GM23248 (cell line): ENCODE results near the gene TSPY1. TPM values are rescaled to one million over a fixed set of nuclear protein-coding genes. Genes with fewer than 3 reads are reported as not detected.
"Not testable (repeated sequence)": the region's sequence is repeated elsewhere in the genome, so short reads cannot be mapped to it uniquely, and the experiment has no call there.

ENCODE experiments used
- DNase-seq: peaks from one replicate; pipeline ENCODE4 v3.0.0-alpha.2; 2015
- H2AFZ ChIP-seq: fragments of 200-600 bp; sonication (generic); 2 replicates; pipeline ENCODE4 v1.6.1; 2016; ENCODE audit warnings: antibody characterized with exemption
- H3F3A ChIP-seq: fragments of 200-600 bp; sonication (generic); 2 replicates; pipeline ENCODE4 v1.6.1; 2016; ENCODE audit warnings: mild to moderate bottlenecking, antibody characterized with exemption, mixed run types; ENCODE audit not compliant: insufficient read depth
- H3K27ac ChIP-seq: fragments of 200-600 bp; sonication (generic); 2 replicates; pipeline ENCODE4 v1.5.1; 2016; ENCODE audit warnings: mild to moderate bottlenecking
- H3K27me3 ChIP-seq: fragments of 200-600 bp; sonication (generic); replicated peaks from 2 replicates; pipeline ENCODE4 v1.6.1; 2016; ENCODE audit warnings: mild to moderate bottlenecking; ENCODE audit not compliant: insufficient read depth
- H3K36me3 ChIP-seq: fragments of 200-600 bp; sonication (generic); 2 replicates; pipeline ENCODE4 v1.6.1; 2016; ENCODE audit warnings: low read depth, mild to moderate bottlenecking
- H3K4me1 ChIP-seq: fragments of 200-600 bp; sonication (generic); 2 replicates; pipeline ENCODE4 v1.6.1; 2016; ENCODE audit warnings: mild to moderate bottlenecking; ENCODE audit not compliant: insufficient read depth
- H3K4me2 ChIP-seq: fragments of 200-600 bp; sonication (generic); one replicate; pipeline ENCODE4 v1.6.1; 2016; ENCODE audit warnings: mild to moderate bottlenecking; ENCODE audit not compliant: unreplicated experiment
- H3K4me3 ChIP-seq: fragments of 200-600 bp; sonication (generic); 2 replicates; pipeline ENCODE4 v1.5.1; 2016; ENCODE audit warnings: mild to moderate bottlenecking
- H3K79me2 ChIP-seq: fragments of 200-600 bp; sonication (generic); 2 replicates; pipeline ENCODE4 v1.6.1; 2016; ENCODE audit warnings: mild to moderate bottlenecking; ENCODE audit not compliant: insufficient read depth
- H3K9ac ChIP-seq: fragments of 200-600 bp; sonication (generic); 2 replicates; pipeline ENCODE4 v1.6.1; 2016; ENCODE audit warnings: mild to moderate bottlenecking
- H3K9me2 ChIP-seq: fragments of 200-600 bp; sonication (generic); 2 replicates; pipeline ENCODE4 v1.6.1; 2016; ENCODE audit warnings: mixed run types, mild to moderate bottlenecking, moderate library complexity; ENCODE audit not compliant: insufficient read depth
- H3K9me3 ChIP-seq: fragments of 200-600 bp; sonication (generic); one replicate; pipeline ENCODE4 v1.6.1; 2017; ENCODE audit warnings: low read depth
- H4K20me1 ChIP-seq: fragments of 200-600 bp; sonication (generic); 2 replicates; pipeline ENCODE4 v1.6.0; 2016; ENCODE audit not compliant: insufficient read depth
- WGBS, 2 experiments: methylation state at CpG; one replicate each; pipeline ENCODE4 v1.1.6; 2015 to 2017; ENCODE audit warnings: low lambda C conversion rate in 2 of 2, low coverage in 1 of 2; ENCODE audit errors: missing lambda C conversion rate in 2 of 2; 5-methylcytosine and 5-hydroxymethylcytosine counted together
- in situ Hi-C: fragments of 300-500 bp; cut with MboI; formaldehyde crosslinking; loops from 2 replicates; pipeline ENCODE4 v1.15.0; 2020
- polyA plus RNA-seq: library from polyadenylated mRNA; unstranded; fragments of >200 nt; fragmentation: Nextera tagmentation; extraction: Ambion mirVana; gene quantifications from 2 replicates; pipeline ENCODE4 v1.2.1, GENCODE V29; 2016
- total RNA-seq: library from RNA; depleted of rRNA; stranded (reverse); fragments of >200 nt; shearing (Covaris generic); gene quantifications from 2 replicates; pipeline ENCODE4 v1.2.3, GENCODE V29; 2014; rRNA removed

TSPY1 gene, protein sequence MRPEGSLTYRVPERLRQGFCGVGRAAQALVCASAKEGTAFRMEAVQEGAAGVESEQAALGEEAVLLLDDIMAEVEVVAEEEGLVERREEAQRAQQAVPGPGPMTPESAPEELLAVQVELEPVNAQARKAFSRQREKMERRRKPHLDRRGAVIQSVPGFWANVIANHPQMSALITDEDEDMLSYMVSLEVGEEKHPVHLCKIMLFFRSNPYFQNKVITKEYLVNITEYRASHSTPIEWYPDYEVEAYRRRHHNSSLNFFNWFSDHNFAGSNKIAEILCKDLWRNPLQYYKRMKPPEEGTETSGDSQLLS
- total RNA-seq (not detected in 2 replicates), polyA plus RNA-seq (not detected in 2 replicates)

DNA sequence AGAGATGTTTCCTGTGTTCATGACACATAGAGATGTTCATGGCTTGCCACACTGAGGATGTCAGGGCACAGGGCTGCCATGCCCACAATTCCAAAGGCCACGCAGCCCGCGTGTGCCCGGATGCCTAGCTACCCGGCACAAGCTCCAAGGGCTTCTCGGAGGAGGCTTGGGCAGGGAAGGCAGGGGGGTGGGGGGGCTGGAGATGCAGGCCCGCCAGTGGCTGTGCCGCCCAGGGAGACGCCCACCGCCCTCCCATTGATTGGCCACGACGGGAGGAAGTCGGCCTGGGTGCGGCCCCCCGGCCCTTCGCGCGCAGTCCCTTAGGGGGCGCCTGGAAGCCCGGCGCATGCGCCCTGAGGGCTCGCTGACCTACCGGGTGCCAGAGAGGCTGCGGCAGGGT, at the start of gene TSPY1:
TSPY1 (plus strand) TSS at position 301 of the 400 bp plus-strand sequence; CDS start at position 347, 46 bp downstream.
- H3K4me1 ChIP-seq, H3K9ac ChIP-seq, H3K36me3 ChIP-seq, H3K4me3 ChIP-seq, H3K9me2 ChIP-seq, H3F3A ChIP-seq, H3K79me2 ChIP-seq, DNase-seq, H3K4me2 ChIP-seq, H4K20me1 ChIP-seq, H2AFZ ChIP-seq, H3K9me3 ChIP-seq, H3K27me3 ChIP-seq, in situ Hi-C loops, H3K27ac ChIP-seq: not testable (repeated sequence)
- WGBS, 2 experiments: 79 to 87% methylated on average over 12 to 19 of the region's 25 CpGs

- in situ Hi-C loops, H3K9ac ChIP-seq: not testable (repeated sequence)
- no CpG with 5 or more reads among the region's 26 CpGs for WGBS, 2 experiments
Measured at GRCh38 chrY:9486967-9487366, 20.2 kb downstream of the TSPY1 start, which contains the start of gene TSPY9. TSPY9 (plus strand) TSS chrY:9487267; CDS start chrY:9487313, 46 bp downstream.

GRCh38 chrY:9504396-9504795, 37.6 kb downstream of the TSPY1 start:
- H3K4me2 ChIP-seq, H4K20me1 ChIP-seq, H3K9me3 ChIP-seq, H3K79me2 ChIP-seq, H3K36me3 ChIP-seq, H3K27me3 ChIP-seq, in situ Hi-C loops, DNase-seq, H3K9ac ChIP-seq, H3K4me1 ChIP-seq, H3K27ac ChIP-seq, H2AFZ ChIP-seq, H3F3A ChIP-seq, H3K4me3 ChIP-seq, H3K9me2 ChIP-seq: not testable (repeated sequence)
- WGBS, 2 experiments: 21 to 35% methylated on average over 2 to 3 of the region's 6 CpGs

More at GRCh38 chrY:9486967-9487366, 20.2 kb downstream of the TSPY1 start, which contains the start of gene TSPY9:
- not testable (repeated sequence) for H2AFZ ChIP-seq, H3K4me2 ChIP-seq, H3K36me3 ChIP-seq, H4K20me1 ChIP-seq, H3K9me3 ChIP-seq, H3K79me2 ChIP-seq, H3K4me1 ChIP-seq, H3F3A ChIP-seq, H3K9me2 ChIP-seq, H3K4me3 ChIP-seq, H3K27me3 ChIP-seq, H3K27ac ChIP-seq, DNase-seq

DNA sequence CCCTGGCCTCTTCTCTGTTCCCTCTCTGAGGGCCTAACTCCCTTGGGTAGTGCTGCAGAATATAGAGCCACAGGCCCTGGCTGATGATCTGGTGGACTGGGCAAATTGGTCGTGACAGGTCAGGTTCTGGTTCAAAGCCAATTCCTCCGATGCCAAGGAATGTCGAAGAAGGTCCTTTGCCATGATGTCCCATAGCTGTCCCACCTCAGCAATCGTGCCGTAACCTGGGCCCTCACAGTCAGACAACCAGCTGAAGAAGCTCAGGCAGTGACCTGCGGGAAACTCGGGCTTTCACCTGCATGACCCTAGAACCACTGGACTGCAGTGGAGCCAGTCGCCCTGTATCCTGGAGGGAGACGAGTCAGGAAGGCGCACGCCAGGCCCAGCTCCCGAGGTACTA, 49.5 kb downstream of the TSPY1 start:
- H3K9me3 ChIP-seq, H3K36me3 ChIP-seq, DNase-seq, H3K27ac ChIP-seq, H3K27me3 ChIP-seq, H4K20me1 ChIP-seq, in situ Hi-C loops, H3F3A ChIP-seq, H3K9me2 ChIP-seq, H3K4me3 ChIP-seq, H2AFZ ChIP-seq, H3K79me2 ChIP-seq, H3K4me1 ChIP-seq, H3K4me2 ChIP-seq, H3K9ac ChIP-seq: not testable (repeated sequence)
- WGBS, 2 experiments: 38 to 42% methylated on average over 7 of the region's 12 CpGs

Other genes starting within 250 kb of the TSPY1 start
- not detected in 2 replicates for gene TSPY4, start 129.5 kb upstream of the TSPY1 start, total RNA-seq
- gene TSPY4, start 129.5 kb upstream of the TSPY1 start, polyA plus RNA-seq: not detected in 2 replicates
- gene TSPY8, start 109.2 kb upstream of the TSPY1 start, total RNA-seq: not detected in 2 replicates
- not detected in 2 replicates for gene TSPY8, start 109.2 kb upstream of the TSPY1 start, polyA plus RNA-seq
- gene TSPY3, start 68.5 kb upstream of the TSPY1 start, total RNA-seq: not detected in 2 replicates
- not detected in 2 replicates for gene TSPY3, start 68.5 kb upstream of the TSPY1 start, polyA plus RNA-seq
- gene TSPY9, start 20.3 kb downstream of the TSPY1 start, total RNA-seq: not detected in 2 replicates
- not detected in 2 replicates for gene TSPY9, start 20.3 kb downstream of the TSPY1 start, polyA plus RNA-seq
- gene TSPY10, start 60.9 kb downstream of the TSPY1 start, total RNA-seq: not detected in 2 replicates
- gene TSPY10, start 60.9 kb downstream of the TSPY1 start, polyA plus RNA-seq: not detected in 2 replicates